GM21360 (cell line): ENCODE results near the gene OR13C4.
"Not testable (repeated sequence)": the region's sequence is repeated elsewhere in the genome, so short reads cannot be mapped to it uniquely, and the experiment has no call there.

Experiments used
- ATAC-seq: cut with Tn5 transposase; IDR thresholded peaks from one replicate; pipeline ENCODE4 v1.9.1; 2021; ENCODE audit warnings: mild to moderate bottlenecking, moderate library complexity; ENCODE audit not compliant: unreplicated experiment

The OR13C4 gene

DNA sequence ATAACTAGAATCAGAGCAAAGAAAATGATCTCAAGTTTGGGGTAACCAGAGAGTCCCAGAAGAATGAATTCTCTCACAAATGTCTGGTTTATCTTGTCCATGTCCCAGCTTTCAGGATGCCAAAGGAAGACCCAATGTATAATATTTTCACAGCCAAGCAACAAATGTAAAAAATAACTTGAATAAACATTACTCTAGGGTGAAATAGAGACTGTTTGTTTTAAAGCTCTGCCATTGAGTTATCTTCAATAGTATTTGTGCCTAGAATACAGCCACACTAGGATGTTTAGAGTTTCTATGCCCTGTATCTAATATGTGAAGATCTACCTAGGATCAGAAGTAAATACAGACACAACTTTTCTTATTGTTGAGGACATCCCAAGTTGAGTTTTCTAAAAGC lies at the start of gene OR13C4:
Gene OR13C4 (minus strand): TSS at position 101 of the 400 bp plus-strand sequence. CDS start 0 bp downstream, at position 101.
- ATAC-seq = no peak

DNA sequence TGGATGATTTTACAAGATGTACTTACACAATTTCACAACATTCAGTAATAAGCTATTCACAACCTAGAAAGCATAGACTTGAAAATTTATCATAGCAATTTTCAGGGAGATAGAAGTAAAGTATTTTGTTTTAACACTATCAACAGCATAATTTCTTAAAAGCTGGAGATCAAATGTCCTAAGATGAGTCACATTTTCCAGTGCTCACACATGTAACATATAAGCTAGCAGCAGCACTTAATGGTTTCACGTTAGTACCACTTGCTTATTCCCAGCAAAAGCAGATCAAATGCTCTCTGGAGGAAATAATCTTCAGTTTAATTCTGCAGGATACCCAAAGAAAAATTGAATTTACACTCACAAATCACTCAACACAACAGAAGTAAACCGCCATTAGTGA lies 48.4 kb upstream of the OR13C4 start:
- no peak for ATAC-seq

DNA sequence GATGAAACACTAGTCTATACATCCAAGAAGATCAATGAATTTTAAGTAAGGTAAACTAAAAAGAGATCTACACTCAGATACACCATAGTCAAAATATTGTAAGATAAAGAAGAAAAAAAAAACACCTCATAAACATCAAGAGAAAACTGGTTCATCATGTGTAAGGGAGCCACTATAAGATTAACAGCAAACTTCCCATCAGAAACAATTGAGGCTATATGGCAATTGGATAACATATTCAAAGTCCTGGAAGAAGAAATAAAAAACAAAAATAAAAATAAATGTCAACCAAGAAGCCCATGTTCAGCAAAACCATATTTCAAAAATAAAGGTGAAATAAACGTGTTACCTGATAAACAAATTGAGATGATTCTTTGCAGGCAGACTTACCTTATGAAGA lies 45.6 kb upstream of the OR13C4 start:
- no peak for ATAC-seq

DNA sequence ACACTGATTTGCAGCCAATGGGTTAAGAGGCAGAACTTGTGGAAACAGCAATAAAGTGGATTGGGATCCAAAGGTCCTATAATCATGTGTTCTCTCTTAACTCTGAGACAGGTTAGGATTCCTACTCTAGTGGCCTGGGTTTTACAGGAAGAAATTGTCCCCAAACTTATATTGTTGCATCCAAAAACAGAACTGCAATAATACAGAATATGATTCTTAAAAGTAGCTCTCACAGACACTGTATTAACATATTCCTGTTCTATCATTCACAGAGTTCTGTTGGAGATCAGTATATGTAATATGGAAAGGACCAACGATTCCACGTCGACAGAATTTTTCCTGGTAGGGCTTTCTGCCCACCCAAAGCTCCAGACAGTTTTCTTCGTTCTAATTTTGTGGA lies 41.9 kb upstream of the OR13C4 start, which contains the start of gene OR13C8:
Gene OR13C8 (plus strand): TSS at position 301 of the 400 bp plus-strand sequence. CDS start 0 bp downstream, at position 301.
- ATAC-seq = no peak

DNA sequence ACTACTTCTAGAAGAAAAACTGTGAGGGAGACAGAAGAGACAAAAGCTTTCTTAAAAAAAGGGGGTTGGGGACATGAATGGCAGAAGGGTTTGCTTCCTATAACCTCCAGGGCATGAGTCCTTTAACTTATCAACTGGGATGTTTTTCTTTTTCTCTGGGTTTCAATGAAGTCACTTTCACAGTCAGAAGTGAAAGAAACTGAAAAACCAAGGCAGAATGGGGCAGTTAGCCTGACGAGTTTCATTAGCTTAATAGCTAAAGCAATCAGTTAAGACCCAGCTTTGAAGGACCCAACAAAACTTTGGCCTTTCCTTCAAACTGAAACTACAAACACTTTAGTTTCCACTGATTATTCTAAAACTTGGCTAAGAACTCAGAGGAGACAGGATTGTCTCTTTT lies 37.3 kb upstream of the OR13C4 start:
- no peak for ATAC-seq

DNA sequence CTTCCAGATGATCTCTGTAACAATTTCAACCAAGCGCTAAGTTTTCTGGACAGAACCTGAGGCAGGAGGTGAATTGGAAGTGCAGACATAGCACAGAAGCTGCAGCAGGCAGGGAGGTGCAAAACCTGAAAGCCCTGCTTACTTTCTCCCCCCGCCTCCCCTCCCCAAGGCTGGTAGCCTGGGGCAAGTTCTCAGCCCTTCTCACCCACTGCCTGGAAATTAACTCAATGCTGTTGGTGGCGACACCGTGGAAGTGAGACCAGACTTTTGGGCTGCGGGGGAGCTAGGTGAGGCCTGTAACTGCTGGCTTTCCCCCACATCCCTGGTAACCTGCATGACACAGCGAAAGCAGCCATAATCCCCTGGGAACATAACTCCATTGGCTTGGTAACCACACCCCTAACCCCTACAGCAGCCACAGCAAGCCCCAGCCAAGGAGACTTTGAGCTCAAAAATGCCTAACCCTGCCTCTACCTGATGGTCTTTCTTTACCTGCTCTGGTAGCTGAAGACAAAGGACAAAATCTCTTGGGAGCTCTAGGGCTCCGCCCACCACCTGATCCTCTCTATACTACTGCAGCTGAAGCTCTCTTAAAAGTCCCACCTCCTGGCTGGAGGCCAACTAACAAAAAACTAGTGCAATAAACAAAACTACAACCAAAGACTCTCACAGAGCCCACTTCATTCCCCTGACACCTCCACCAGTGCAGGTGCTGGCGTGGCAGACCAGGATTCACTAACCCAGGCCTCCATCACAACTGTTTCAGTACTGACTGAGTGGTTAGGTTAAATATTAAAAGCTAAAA lies 30.0 kb upstream of the OR13C4 start:
- ATAC-seq = no peak

DNA sequence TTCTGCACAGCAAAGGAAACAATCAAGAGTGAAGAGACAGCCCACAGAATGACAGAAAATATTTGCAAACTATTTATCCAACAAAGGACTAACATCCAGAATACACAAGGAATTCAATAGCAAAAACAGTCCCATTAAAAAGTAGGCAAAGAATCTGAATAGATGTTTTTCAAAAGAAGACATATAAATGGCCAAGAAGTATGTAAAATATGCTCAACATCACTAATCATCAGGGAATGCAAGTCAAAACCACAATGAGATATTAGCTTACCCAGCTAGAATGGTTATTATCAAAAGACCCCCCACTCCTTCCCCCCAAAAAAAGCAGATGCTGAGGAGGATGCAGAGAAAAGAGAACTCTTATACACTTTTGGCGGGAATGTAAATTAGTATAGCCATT lies 28.5 kb upstream of the OR13C4 start:
- ATAC-seq = no peak

DNA sequence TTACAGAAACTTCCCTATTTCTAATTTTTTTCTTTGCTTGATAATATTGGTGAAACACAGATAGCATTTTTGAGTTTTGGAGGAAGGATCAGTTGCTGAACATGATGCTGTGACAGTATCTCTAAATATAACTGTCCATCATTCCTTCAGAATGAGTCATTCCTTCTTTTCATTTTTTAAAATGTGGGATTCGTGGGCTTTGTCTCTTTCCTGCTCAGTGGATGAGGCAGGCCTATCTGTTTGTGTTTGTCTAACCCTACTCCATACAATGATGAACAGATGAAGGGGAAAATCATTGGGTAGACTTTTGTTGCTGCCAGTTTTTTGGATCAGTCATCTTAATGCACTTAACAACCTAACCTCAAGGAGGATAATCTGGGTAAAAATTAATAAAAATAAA lies 26.3 kb upstream of the OR13C4 start:
- no peak for ATAC-seq

DNA sequence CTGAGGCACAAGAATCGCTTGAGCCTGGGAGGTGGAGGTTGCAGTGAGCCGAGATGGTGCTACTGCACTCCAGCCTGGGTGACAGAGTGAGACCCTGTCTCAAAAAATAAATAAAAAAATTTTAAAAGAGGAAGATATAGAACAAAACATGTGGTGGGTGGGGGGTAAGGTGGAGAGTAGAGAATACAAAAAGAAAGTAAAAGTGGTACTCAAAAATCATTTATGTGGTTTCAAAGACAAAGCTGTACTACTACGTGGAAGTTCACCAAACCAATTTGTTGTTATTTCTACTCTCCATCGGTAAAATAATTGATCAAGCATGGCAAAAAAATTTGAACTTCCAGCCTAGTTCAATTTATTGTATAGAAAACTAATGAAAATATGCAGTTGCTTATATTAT lies 17.6 kb upstream of the OR13C4 start:
- ATAC-seq = no peak

DNA sequence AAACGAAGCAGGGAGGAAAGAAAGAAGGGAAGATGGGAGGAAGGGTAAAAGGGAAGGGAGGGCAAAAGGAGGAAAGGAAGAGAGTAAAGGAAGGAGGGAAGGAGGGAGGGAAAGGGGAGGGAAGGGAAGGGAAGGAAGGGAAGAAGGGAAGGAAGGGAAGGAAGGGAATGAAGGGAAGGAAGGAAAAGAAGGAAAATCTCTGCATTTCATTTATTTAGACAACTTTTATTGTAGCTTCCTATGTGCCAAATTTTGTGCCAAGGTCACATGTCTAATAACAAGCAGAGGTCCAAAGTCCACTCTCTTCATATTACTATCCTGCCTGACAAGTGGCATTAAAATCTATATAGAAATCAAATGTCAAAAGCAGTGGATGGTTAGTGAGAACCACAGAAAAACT lies 12.3 kb upstream of the OR13C4 start:
- ATAC-seq = no peak

DNA sequence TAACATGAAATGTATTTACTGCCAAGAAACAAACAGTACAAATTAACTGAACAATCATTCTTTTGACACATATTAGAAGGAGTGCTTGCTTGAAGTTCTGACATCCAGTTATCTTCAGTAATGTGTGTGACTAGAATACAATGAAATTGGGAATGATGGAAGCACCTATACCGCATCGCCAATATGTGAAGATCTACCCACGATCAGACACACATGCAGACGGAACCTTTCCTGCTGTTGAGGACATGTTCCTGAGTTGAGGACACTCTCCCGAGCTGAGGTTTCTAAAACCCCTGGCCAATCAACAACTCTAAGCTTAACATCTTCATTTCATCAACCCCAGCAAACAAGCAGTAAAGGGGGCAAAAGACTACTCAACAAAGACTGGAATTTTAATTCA lies 9.7 kb upstream of the OR13C4 start, which contains the start of gene OR13C3:
Gene OR13C3 (minus strand): TSS at position 101 of the 400 bp plus-strand sequence. CDS start 133 bp downstream, outside the sequence.
- ATAC-seq = no peak

DNA sequence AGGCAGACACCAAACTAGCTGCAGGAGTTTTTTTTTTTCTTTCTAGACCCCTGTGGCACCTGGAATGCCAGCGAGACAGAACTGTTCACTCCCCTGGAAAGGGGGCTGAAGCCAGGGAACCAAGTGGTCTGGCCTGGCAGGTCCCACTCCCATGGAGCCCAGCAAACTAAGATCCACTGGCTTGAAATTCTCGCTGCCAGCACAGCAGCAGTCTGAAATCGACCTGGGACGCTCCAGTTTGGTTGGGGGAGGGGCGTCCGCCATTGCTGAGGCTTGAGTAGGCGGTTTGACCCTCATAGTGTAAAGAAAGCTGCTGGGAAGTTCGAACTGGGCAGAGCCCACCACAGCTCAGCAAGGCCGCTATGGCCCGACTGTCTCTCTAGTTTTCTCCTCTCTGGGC lies 6.8 kb downstream of the OR13C4 start:
- ATAC-seq = not testable (repeated sequence)

DNA sequence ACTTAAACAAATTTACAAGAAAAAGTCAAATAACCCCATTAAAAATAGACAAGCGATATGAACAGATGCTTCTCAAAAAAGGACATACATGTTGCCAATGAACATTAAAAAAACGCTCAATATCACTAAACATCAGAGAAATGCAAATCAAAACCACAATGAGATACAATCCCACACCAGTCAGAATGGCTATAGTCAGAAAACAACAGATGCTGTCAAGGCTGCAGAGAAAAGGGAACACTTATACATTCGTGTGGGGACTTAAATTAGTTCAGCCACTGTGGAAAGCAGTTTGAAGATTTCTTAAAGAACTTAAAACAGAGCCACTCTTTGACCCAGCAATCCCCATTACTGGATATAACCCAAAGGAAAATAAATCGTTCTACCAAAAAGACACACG lies 12.1 kb downstream of the OR13C4 start:
- no peak for ATAC-seq

DNA sequence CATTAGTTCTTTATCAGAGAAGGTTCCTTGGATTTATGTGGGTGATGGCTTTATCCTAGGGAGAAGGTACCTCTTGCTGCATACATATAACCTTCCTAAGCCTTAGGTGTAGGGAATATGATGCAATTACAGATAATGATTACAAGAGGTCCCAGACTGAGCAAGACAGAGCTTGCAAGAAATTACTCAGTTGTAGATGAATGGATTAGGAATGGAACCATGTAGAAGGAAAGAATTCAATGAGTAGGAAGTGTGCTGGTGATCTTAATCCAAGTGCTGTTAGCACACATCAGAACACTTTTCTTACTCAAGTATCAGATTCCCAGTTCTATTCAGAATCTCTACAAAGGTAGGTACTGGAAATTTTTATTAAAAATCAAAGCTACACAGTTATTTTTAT lies 20.4 kb downstream of the OR13C4 start:
- ATAC-seq = no peak

DNA sequence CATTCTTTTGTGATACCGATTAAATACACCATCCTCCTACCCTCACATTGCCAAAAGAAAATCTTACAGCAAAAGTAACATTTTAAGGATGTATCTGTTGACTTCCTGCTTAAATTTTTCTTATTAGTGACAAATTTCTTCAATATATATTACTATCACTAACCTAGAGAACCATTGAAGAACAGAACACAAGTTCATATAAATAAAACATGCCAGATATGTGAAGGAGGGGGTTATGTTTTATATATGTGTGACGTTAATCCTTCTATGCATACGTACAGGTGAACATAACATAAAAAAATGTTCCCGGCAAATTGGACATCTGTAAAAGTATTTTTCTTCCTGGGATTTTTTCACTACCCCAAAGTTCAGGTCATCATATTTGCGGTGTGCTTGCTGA lies 23.0 kb downstream of the OR13C4 start, which contains the start of gene OR13F1:
Gene OR13F1 (plus strand): TSS at position 301 of the 400 bp plus-strand sequence. CDS start 0 bp downstream, at position 301.
- ATAC-seq = no peak

DNA sequence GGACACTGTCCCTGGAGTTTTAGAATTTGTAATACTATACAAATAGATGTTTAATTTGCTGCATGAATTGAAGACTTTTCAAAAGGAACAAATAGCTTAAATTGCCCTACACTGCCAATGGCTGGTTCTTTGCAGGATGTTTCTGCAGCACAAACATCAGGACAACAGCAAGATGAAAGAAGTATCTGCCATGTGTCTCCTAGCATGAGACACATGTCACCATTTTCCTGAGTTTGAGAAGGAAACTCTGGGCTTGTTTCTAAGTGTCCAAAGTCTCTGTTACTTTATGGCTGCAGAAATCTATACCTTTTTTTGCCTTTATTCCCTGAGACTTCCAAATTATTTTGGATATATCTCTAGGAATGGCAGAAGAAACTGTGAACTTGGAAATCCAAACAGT lies 23.6 kb downstream of the OR13C4 start:
- no peak for ATAC-seq

DNA sequence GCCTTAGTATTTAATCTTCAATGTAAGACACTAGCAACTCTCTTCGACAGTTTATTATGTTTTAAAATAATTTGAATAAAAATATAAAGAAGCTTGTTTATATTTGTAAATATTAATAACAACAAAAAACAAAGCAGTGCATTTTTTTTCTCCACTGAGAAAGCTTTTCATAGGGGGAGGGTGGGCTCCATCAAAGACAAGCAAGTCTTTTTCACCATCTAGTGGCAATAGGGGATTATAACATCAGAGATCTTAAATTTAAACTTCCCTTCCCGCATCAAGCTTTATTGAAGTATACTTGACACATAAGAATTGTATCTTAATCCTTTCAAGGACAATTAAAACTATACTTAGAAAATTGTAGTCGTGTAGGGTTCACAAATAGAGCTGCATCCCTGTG lies 32.2 kb downstream of the OR13C4 start:
- ATAC-seq = no peak

DNA sequence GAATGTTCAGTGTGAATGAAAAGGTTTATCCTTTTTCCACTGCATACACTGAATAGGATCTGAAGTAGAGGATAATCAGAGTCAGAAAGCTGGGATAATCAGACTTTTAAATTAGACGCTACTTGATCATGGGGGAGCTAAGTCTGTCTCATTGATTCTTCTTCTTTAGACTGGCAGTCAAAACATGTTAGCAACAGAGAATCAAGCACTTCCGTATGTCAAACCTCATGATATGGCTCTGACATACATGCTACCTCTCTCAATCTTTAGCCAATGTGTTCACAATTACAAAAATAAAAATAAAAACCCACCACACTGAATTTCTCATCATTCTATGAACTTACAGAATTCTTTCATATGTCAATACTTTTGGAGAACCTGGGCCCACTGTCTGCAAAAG lies 42.0 kb downstream of the OR13C4 start:
- no peak for ATAC-seq

DNA sequence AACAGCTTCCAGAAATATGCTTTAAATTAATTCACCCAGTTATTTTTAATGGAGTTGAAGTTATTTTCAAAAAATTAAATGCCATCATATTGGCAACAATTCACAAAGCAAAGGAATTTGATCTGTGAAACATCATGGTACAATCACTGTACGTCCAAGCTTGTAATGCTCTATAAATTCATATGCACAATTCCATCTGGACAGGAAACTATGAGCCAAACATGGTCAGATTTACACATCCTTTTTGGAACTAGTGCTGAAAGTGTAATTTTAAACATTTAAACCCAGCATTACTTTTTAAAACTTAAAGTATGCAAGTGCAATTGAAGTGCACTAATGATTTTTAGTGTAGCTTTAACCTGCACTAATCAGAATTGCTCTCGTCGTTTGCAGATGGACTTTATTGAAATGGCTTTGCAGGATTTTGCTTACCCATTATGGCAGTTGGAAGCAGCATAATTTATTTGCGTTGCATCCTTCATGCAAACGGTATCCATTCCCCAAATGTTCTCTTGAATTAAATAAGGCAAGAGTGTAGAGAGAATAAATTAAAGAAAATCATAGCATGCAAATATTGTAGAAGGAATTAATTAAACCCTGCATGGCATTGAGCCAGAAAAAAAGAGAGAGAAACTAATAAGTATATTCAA lies 44.0 kb downstream of the OR13C4 start:
- ATAC-seq = no peak
